ENCODE data around the gene SH3GL1.

The SH3GL1 gene

DNA sequence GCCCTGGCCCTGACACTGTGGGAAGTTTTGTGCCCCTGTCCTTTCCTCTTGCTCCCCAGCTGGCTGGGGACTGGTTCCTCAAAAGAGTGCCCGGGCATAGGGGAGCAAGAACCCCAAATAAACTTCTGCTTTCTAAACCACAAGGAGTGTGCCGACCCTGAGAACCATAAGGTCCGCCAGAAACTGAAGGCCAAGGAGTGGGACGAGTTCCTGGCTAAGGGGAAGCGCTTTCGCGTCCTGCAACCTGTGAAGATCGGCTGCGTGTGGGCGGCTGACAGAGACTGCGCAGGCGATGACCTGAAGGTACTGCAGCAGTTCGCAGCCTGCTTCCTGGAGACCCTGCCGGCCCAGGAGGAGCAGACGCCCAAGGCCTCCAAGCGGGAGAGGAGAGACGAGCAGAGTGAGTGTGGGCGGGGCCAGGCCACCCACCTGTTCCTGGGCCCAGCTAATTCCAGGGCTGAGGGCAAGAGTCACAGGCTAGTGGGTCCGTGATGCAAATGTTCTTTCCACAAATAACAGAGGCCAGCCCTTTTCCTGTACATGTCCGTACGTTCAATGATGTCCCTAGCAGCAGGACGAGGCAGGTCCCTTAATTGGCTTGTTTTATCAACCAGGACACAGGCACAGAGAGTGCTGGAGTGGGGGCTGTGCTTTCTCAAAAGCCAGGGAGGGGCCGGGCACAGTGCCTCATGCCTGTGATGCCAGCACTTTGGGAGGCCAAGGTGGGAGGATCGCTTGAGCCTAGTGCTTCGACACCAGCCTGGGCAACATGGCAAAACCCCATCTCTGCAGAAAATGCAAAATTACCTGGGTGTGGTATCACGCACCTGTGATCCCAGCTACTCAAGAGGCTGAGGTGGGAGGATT, 31.7 kb upstream of the SH3GL1 start:
- DNase-seq (ENCODE audit: low spot score) = peak; percentile 84

DNA sequence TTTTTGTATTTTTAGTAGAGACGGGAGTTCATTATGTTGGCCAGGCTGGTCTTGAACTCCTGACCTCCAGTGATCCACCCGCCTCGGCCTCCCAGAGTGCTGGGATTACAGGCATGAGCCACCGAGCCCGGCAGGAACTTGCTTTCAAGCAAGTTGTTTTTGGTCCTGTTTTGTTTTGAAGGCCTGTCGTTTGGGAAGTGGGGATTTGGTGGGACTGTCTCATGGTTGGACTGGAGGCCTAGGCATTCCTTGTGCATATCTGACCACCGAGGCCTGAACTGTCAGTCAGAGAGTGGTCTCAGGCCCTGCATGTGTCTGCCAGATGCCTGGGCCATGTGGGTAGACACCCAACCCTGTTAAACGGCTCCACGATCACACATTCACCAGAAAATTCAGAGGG, 30.9 kb upstream of the SH3GL1 start:
- no peak for DNase-seq (ENCODE audit: low spot score)

GRCh38 chr19:4430760-4431159, 30.4 kb upstream of the SH3GL1 start:
- DNase-seq (ENCODE audit: low spot score) = peak; percentile 80

GRCh38 chr19:4429771-4430171, 29.4 kb upstream of the SH3GL1 start:
- DNase-seq (ENCODE audit: low spot score) = no peak

GRCh38 chr19:4429256-4429655, 28.9 kb upstream of the SH3GL1 start:
- no peak for DNase-seq (ENCODE audit: low spot score)

DNA sequence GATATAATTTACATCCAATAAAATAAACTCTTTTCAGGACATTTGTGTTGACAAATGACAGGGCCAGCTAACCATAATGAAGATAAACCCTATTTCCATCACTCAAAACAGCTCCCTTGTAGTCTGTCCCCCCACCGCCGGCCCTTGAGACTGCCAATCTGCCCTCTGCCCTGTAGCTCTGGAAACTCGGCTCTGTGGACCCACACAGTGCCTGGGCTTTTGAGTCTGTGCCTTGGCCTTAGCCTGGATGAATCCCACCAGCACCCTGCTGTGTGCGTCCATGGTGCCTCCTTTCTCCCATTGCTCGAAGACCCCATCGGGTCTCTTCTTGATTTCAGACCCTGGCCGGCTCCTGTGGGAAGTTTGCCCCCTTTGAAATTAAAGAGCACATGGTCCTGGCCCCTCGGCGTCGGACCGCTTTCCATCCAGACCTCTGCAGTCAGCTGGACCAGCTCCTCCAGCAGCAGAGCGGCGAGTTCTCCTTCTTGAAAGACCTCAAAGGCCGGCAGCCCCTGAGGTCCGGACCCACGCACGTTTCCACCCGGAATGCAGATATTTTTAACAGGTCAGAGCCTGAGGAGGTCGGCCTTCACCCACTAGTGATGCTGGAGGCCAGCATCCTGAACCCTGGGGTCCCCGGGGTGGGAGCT, 28.1 kb upstream of the SH3GL1 start:
- no peak for DNase-seq (ENCODE audit: low spot score)

DNA sequence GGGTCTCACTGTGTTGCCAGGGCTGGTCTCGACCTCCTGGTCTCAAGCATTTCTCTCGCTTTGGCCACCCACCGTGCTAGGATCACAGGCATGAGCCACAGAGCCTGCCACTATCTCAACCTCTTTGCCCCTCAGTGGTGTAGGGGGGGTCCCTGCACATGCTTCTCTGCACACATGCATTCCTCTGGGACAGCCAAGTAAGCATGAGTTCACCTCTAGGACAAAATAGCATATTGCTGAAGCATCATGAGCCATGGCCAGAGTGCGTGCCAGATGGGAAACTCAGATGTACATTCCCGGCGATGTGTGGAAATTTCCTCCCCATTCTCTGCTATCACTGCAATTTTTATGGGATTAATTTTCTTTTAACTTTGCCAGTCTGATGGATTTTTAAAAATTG, 25.2 kb upstream of the SH3GL1 start:
- no peak for DNase-seq (ENCODE audit: low spot score)

GRCh38 chr19:4423416-4424126, 23.2 kb upstream of the SH3GL1 start:
- DNase-seq (ENCODE audit: low spot score) = no peak

GRCh38 chr19:4416268-4416667, 15.9 kb upstream of the SH3GL1 start:
- no peak for DNase-seq (ENCODE audit: low spot score)

DNA sequence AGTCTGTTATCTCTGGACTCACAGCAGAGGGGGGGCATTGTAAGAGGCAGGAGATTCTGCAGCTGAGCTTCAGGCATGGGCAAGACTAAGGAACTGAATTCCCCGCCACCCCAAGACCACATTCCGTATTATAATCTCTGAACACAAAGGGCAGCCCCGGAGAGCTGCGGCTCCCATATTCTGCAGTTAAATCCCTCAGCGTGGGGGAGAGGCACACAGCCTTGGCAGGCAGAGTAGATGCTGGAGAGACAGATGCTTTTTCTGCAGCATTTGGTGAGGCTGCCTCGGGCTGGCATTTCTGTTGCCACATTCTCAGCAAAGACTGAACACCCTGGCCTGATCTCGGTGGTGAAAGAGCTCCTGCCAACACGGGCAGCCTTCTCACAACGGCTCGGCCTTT, 15.0 kb upstream of the SH3GL1 start:
- DNase-seq (ENCODE audit: low spot score) = no peak

- no peak for DNase-seq (ENCODE audit: low spot score)
Observed at GRCh38 chr19:4414800-4415321, 14.5 kb upstream of the SH3GL1 start.

GRCh38 chr19:4414144-4414799, 13.9 kb upstream of the SH3GL1 start:
- no peak for DNase-seq (ENCODE audit: low spot score)

DNA sequence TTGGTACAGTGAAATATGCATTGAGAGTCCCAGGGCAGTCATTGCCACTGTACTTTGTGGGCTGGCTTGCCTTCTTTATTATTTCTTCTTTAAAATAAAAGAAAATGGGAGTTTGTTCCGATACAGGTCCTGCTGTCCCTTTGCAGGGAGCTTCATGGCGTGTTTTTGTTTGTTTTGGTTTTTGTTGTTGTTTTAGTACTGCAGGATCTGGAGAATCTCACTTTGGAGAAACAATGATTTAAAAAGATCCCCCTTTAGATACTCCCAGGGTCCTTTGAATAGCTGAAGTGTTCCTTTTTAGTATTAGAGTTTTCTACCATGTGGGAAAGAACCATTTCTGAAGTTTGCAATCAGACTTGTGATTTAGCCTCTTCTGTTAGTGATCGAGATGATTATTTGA, 13.2 kb upstream of the SH3GL1 start:
- no peak for DNase-seq (ENCODE audit: low spot score)

DNA sequence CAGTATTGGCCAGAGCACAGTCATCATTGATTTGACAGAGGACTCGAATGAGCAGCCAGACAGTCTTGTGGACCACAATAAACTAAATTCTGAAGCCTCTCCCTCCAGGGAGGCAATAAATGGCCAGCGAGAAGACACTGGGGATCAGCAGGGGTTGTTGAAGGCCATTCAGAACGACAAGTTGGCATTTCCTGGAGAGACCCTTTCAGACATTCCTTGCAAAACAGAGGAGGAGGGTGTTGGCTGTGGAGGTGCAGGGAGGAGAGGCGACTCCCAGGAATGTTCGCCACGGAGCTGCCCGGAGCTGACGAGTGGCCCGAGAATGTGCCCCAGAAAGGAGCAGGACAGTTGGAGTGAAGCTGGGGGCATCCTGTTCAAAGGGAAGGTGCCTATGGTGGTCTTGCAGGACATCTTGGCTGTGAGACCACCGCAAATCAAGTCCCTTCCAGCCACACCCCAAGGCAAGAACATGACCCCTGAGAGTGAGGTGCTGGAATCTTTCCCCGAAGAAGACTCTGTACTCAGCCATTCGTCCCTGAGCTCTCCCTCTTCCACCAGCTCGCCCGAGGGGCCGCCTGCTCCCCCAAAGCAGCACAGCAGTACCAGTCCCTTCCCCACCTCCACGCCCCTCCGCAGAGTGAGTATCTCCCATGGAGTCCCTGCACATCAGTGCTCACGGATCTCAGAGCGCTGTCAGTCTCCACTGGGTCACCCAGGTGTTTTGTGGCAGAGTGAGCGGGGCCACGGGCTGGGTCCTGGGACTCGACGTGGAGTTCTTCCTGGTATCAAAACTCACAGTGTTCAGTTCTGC, 9.0 kb upstream of the SH3GL1 start:
- DNase-seq (ENCODE audit: low spot score) = no peak

- no peak for DNase-seq (ENCODE audit: low spot score)
Observed at GRCh38 chr19:4406626-4407025, 6.3 kb upstream of the SH3GL1 start.

- DNase-seq (ENCODE audit: low spot score) = no peak
Observed at GRCh38 chr19:4405977-4406376, 5.6 kb upstream of the SH3GL1 start.

DNA sequence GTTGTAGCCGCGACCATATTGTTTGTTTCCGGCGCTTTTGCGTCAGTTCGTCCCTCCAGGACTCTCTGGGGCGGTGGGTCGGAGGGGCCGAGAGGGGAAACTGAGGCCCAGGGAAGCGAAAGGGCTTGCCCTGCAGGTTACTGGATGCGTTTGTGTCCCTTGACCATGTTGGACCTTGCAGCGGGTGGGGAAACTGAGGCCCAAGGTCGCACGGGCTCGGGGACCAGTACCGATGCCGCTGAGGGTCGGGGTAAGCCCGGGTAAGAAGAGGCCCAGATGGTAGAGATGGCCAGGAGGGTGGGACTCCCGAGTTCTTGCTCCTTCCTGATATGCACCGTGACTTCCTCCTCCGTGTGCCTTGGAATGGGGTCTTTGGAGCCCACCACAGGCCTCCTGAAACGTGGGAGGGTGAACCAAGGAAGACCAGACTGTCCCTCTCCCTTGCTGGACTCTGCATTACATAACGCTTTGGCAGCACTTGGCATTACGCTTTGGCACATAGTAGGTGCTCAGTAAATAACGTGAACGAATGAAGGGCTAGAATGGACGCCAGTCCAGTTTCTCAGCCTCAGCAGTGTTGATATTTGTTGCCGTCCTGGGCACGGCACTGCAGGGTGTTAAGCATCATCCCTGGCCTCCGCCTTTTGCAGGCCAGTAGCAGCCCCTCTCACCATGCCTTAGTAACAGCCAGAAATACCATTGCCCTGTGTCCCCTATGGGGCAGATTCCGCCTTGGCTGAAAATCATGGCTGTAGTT, 2.8 kb upstream of the SH3GL1 start:
- no peak for DNase-seq (ENCODE audit: low spot score)

GRCh38 chr19:4402171-4403004, 2.0 kb upstream of the SH3GL1 start, which contains the start of gene CHAF1A:
CHAF1A (plus strand) TSS chr19:4402640; CDS start chr19:4402763, 123 bp downstream.
- DNase-seq (ENCODE audit: low spot score) = peak; percentile 100

GRCh38 chr19:4401769-4402170, 1.4 kb upstream of the SH3GL1 start:
- DNase-seq (ENCODE audit: low spot score) = no peak

DNA sequence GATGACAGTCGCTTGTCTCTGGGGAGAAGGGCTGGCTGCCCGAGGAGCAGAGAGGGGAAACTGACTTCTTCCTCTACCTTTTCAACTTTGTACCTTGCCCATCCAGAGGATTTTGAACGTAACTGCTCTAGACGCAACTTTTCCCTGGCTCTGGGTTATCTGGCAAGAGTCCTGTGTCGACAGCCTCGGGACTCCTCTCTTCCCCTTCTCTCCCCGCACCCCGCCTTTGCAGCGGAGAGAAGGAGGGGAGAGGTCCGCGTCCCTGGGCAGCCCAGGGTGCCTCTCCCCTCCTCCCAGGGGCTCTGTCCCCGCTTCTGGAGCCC, 574 bp downstream of the SH3GL1 start:
- DNase-seq (ENCODE audit: low spot score) = no peak

Measured in pons (tissue), 1 donor.